HCT116 (cell line): ENCODE results near the gene NAALADL2. TPM values are rescaled to one million over a fixed set of nuclear protein-coding genes. Genes with fewer than 3 reads are reported as not detected.

Experiments
- ATAC-seq: fragments of 200-7000 bp; cut with Tn5 transposase; 2 replicates; pipeline ENCODE4 v1.9.1; 2020; ENCODE audit warnings: mild to moderate bottlenecking, moderate library complexity
- BruUV-seq: library from RNA; stranded (reverse); fragments of 400-500 nt; replicated peaks from 2 replicates; lab custom pipeline; 2021; lab: Mats Ljungman, UMichigan
- CTCF ChIA-PET: fragments of 300-600 bp; sonication (Branson Sonifier 250); formaldehyde crosslinking; loops from one replicate; lab custom pipeline; 2021; ENCODE audit warnings: antibody characterized with exemption; lab: Charles Lee
- POLR2A ChIA-PET: fragments of 300-600, 350-600 bp; sonication (Branson Sonifier 250); formaldehyde crosslinking; loops from one replicate; lab custom pipeline; 2021; ENCODE audit warnings: antibody characterized with exemption; lab: Charles Lee
- RAD21 ChIA-PET, 2 experiments: fragments of 300-600 bp; sonication (Branson Sonifier 250); formaldehyde crosslinking; loops; one replicate each; lab custom pipeline; 2023; ENCODE audit warnings: low total read pairs in 2 of 2; ENCODE audit not compliant: uncharacterized antibody in 2 of 2, unreplicated experiment in 2 of 2, low non-redundant PET in 1 of 2; lab: Charles Lee
- DNase-seq: peaks from one replicate; pipeline ENCODE4 v3.0.0-alpha.2; 2010; ENCODE audit warnings: low read depth, low spot score
- H2AFZ ChIP-seq: fragments of 200-600 bp; shearing (Covaris generic), sonication (generic); 2 replicates; pipeline ENCODE4 v1.6.1; 2017; ENCODE audit warnings: low read depth, mixed run types, mixed read lengths, antibody characterized with exemption, low read length; ENCODE audit not compliant: poor library complexity, severe bottlenecking
- H3K27ac ChIP-seq: 2 replicates; pipeline ENCODE4 v1.5.1; 2012; ENCODE audit warnings: low read depth, low read length
- H3K27me3 ChIP-seq: fragments of 200-600 bp; sonication (generic); 2 replicates; pipeline ENCODE4 v1.6.1; 2016; ENCODE audit warnings: mixed run types, low read length, mixed read lengths; ENCODE audit not compliant: insufficient read depth
- H3K36me3 ChIP-seq, 2 experiments: fragments of 200-500 bp in 1 of 2; fragments of 200-600 bp in 1 of 2; sonication (Bioruptor generic) in 1 of 2; sonication (generic) in 1 of 2; 2 replicates each; pipeline versions ENCODE4 v1.5.1 to v1.6.1; 2014 to 2016; ENCODE audit warnings: low read length in 2 of 2, inconsistent platforms in 1 of 2, mixed read lengths in 1 of 2, mixed run types in 1 of 2; ENCODE audit not compliant: insufficient read depth in 2 of 2, control insufficient read depth in 1 of 2
- H3K4me1 ChIP-seq, 2 experiments: fragments of 200-600 bp in 1 of 2; sonication (generic) in 1 of 2; 2 replicates each; pipeline versions ENCODE4 v1.5.1 to v1.6.1; 2012 to 2017; ENCODE audit warnings: low read length in 2 of 2, inconsistent platforms in 1 of 2, mild to moderate bottlenecking in 1 of 2, mixed read lengths in 1 of 2, mixed run types in 1 of 2, moderate library complexity in 1 of 2; ENCODE audit not compliant: insufficient read depth in 2 of 2, control insufficient read depth in 1 of 2
- H3K4me2 ChIP-seq: fragments of 200-600 bp; sonication (generic); 2 replicates; pipeline ENCODE4 v1.6.1; 2017; ENCODE audit warnings: mixed run types, low read length, mixed read lengths
- H3K4me3 ChIP-seq, 2 experiments: fragments of 200-600 bp in 1 of 2; sonication (generic) in 1 of 2; replicated peaks in 1 of 2; 2 replicates each; pipeline ENCODE4 v1.5.1; 2011 to 2016; ENCODE audit warnings: low read length in 2 of 2, control low read depth in 1 of 2, low read depth in 1 of 2, mild to moderate bottlenecking in 1 of 2, mixed read lengths in 1 of 2, mixed run types in 1 of 2
- H3K79me2 ChIP-seq: fragments of 200-600 bp; sonication (generic); 2 replicates; pipeline ENCODE4 v1.6.1; 2017; ENCODE audit warnings: mild to moderate bottlenecking, mixed run types, low read length, moderate library complexity, mixed read lengths; ENCODE audit not compliant: insufficient read depth
- H3K9ac ChIP-seq: fragments of 200-600 bp; sonication (generic); 2 replicates; pipeline ENCODE4 v1.6.1; 2016; ENCODE audit warnings: low read length, mixed read lengths
- H3K9me2 ChIP-seq: fragments of 200-600 bp; sonication (generic), shearing (Covaris generic); 2 replicates; pipeline ENCODE4 v1.6.1; 2017; ENCODE audit warnings: mixed run types, mild to moderate bottlenecking, moderate library complexity; ENCODE audit not compliant: insufficient read depth
- H3K9me3 ChIP-seq, 2 experiments: fragments of 200-500 bp in 1 of 2; fragments of 200-600 bp in 1 of 2; sonication (Bioruptor generic) in 1 of 2; sonication (generic) in 1 of 2; 2 replicates each; pipeline ENCODE4 v1.6.1; 2014 to 2017; ENCODE audit warnings: low read length in 2 of 2, mixed read lengths in 2 of 2, inconsistent platforms in 1 of 2, low read depth in 1 of 2, mild to moderate bottlenecking in 1 of 2, mixed run types in 1 of 2, moderate library complexity in 1 of 2; ENCODE audit not compliant: control insufficient read depth in 1 of 2, insufficient read depth in 1 of 2
- H4K20me1 ChIP-seq: fragments of 200-600 bp; sonication (generic), shearing (Covaris generic); 2 replicates; pipeline ENCODE4 v1.6.1; 2017; ENCODE audit warnings: mixed run types, mild to moderate bottlenecking, moderate library complexity; ENCODE audit not compliant: insufficient read depth
- CBX3 ChIP-seq: IDR thresholded peaks from 2 replicates; pipeline ENCODE4 v1.6.1; 2012; ENCODE audit warnings: low read depth
- CEBPB ChIP-seq: IDR thresholded peaks from 2 replicates; pipeline ENCODE4 v1.6.1; 2012; ENCODE audit warnings: low read depth
- EGR1 ChIP-seq: IDR thresholded peaks from 2 replicates; pipeline ENCODE4 v1.6.1; 2012; ENCODE audit warnings: low read depth
- ELF1 ChIP-seq: IDR thresholded peaks from 2 replicates; pipeline ENCODE4 v1.6.1; 2012; ENCODE audit warnings: low read depth, borderline replicate concordance
- EZH2phosphoT487 ChIP-seq: fragments of 200-600 bp; IDR thresholded peaks from 2 replicates; pipeline ENCODE4 v1.6.1; 2018; ENCODE audit warnings: antibody characterized with exemption, borderline replicate concordance
- POLR2A ChIP-seq: IDR thresholded peaks from 2 replicates; pipeline ENCODE4 v1.7.0; 2011; ENCODE audit warnings: borderline replicate concordance; ENCODE audit not compliant: insufficient read depth, insufficient read length; ENCODE audit errors: extremely low read depth
- POLR2AphosphoS5 ChIP-seq: IDR thresholded peaks from 2 replicates; pipeline ENCODE4 v1.6.1; 2011; ENCODE audit warnings: mild to moderate bottlenecking, low read depth, low read length, moderate library complexity
- RAD21 ChIP-seq: IDR thresholded peaks from 2 replicates; pipeline ENCODE4 v1.6.1; 2012; ENCODE audit warnings: low read depth, mild to moderate bottlenecking
- SP1 ChIP-seq: IDR thresholded peaks from 2 replicates; pipeline ENCODE4 v1.6.1; 2012; ENCODE audit warnings: low read depth
- TCF7L2 ChIP-seq: IDR thresholded peaks from 2 replicates; pipeline ENCODE4 v1.7.0; 2011; ENCODE audit warnings: borderline replicate concordance, inconsistent platforms; ENCODE audit not compliant: insufficient read depth, insufficient read length; ENCODE audit errors: extremely low read depth
- ZBTB33 ChIP-seq: IDR thresholded peaks from 2 replicates; pipeline ENCODE4 v1.6.1; 2011; ENCODE audit warnings: mild to moderate bottlenecking, low read length, moderate library complexity; ENCODE audit not compliant: insufficient replicate concordance; ENCODE audit errors: extremely low read depth
- ZFX ChIP-seq: fragments of 450-650 bp; IDR thresholded peaks from 2 replicates; pipeline ENCODE4 v1.6.1; 2017
- intact Hi-C: fragments of 100-400 bp; cut with micrococcal nuclease; formaldehyde crosslinking; loops from 2 replicates; pipeline ENCODE4 v1.10.0; 2022
- total RNA-seq: library from RNA; stranded (reverse); gene quantifications from one replicate; pipeline ENCODE4 v1.2.1, GENCODE V29; 2021; ENCODE audit not compliant: unreplicated experiment
- TF ChIP-seq, protein P1 (sequence below): IDR thresholded peaks from 2 replicates; pipeline ENCODE4 v1.6.1; 2012
- TF ChIP-seq, protein P2 (sequence below): IDR thresholded peaks from 2 replicates; pipeline ENCODE4 v1.6.1; 2012; ENCODE audit warnings: low read depth

The NAALADL2 gene
- total RNA-seq, 1 experiment from 2014 or later, result 2.9 TPM

GRCh38 chr3:175248832-175249231 lies 389.7 kb downstream of the NAALADL2 start:
- H3K27ac ChIP-seq, result no peak overlapping the region
- TF ChIP-seq, protein P1, sequence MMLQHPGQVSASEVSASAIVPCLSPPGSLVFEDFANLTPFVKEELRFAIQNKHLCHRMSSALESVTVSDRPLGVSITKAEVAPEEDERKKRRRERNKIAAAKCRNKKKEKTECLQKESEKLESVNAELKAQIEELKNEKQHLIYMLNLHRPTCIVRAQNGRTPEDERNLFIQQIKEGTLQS, result no peak
- TF ChIP-seq SP1, result no peak
- TF ChIP-seq CEBPB, result no peak
- no peak for TF ChIP-seq EZH2phosphoT487
- TF ChIP-seq, protein P2, sequence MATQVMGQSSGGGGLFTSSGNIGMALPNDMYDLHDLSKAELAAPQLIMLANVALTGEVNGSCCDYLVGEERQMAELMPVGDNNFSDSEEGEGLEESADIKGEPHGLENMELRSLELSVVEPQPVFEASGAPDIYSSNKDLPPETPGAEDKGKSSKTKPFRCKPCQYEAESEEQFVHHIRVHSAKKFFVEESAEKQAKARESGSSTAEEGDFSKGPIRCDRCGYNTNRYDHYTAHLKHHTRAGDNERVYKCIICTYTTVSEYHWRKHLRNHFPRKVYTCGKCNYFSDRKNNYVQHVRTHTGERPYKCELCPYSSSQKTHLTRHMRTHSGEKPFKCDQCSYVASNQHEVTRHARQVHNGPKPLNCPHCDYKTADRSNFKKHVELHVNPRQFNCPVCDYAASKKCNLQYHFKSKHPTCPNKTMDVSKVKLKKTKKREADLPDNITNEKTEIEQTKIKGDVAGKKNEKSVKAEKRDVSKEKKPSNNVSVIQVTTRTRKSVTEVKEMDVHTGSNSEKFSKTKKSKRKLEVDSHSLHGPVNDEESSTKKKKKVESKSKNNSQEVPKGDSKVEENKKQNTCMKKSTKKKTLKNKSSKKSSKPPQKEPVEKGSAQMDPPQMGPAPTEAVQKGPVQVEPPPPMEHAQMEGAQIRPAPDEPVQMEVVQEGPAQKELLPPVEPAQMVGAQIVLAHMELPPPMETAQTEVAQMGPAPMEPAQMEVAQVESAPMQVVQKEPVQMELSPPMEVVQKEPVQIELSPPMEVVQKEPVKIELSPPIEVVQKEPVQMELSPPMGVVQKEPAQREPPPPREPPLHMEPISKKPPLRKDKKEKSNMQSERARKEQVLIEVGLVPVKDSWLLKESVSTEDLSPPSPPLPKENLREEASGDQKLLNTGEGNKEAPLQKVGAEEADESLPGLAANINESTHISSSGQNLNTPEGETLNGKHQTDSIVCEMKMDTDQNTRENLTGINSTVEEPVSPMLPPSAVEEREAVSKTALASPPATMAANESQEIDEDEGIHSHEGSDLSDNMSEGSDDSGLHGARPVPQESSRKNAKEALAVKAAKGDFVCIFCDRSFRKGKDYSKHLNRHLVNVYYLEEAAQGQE, result no peak
- TF ChIP-seq POLR2AphosphoS5, result no peak
- no peak for TF ChIP-seq EGR1
- TF ChIP-seq POLR2A, result no peak
- no peak for TF ChIP-seq RAD21
- TF ChIP-seq TCF7L2, result no peak
- TF ChIP-seq ELF1, result no peak
- no peak for TF ChIP-seq ZBTB33
- no peak for TF ChIP-seq ZFX
- TF ChIP-seq CBX3, result no peak
- ATAC-seq, result no peak
- no TSS peak for BruUV-seq
- H3K9me2 ChIP-seq, result no peaks in the 10 kb centered on the region
- H3K4me2 ChIP-seq, result no peak overlapping the region
- no peaks in the 10 kb centered on the region for H3K9me3 ChIP-seq
- no peak overlapping the region for H2AFZ ChIP-seq
- no peaks in the 10 kb centered on the region for H3K79me2 ChIP-seq
- no peak overlapping the region for H3K9ac ChIP-seq
- no peaks in the 10 kb centered on the region for H4K20me1 ChIP-seq
- no peaks in the 10 kb centered on the region for H3K36me3 ChIP-seq
- ChIA-PET CTCF (no interaction called here), RAD21 (no interaction called here), POLR2A (no interaction called here)
- H3K4me3 ChIP-seq, result no peak overlapping the region
- DNase-seq, result no peak
- intact Hi-C loops, result no loop called here
- H3K27me3 ChIP-seq, result no peaks in the 10 kb centered on the region
- H3K4me1 ChIP-seq, result no peaks in the 10 kb centered on the region
